Pancreas (tissue), 10 donors: ENCODE data around the gene REPIN1. TPM values are rescaled to one million over a fixed set of nuclear protein-coding genes. Genes with fewer than 3 reads are reported as not detected.

Experiments
- ATAC-seq, 4 donors: fragments of 200-7000 bp; cut with Tn5 transposase; one replicate each; pipeline versions ENCODE4 v1.8.0 to v1.9.1; 2020; ENCODE audit warnings: mild to moderate bottlenecking in 4 of 4, moderate library complexity in 4 of 4
- DNase-seq, 6 donors: peaks; one replicate each; pipeline ENCODE4 v3.0.0-alpha.2; 2020
- FAIRE-seq: peaks from 2 replicates; lab custom pipeline; 2012; peaks lifted over from hg19 to GRCh38; lab: Jason Lieb, UNC
- H3K27ac ChIP-seq, 4 donors: fragments of 200-600 bp; sonication (generic); 1 replicate in 3 of 4; 2 replicates in 1 of 4; pipeline versions ENCODE4 v1.5.0 to v1.8.0; 2020
- H3K27me3 ChIP-seq, 4 donors: fragments of 200-600 bp; one replicate each; pipeline ENCODE4 v1.8.0; 2021
- H3K36me3 ChIP-seq, 3 donors: fragments of 200-600 bp; sonication (generic) in 1 of 3; one replicate each; pipeline versions ENCODE4 v1.5.0 to v1.8.0; 2020 to 2021
- H3K4me1 ChIP-seq, 3 donors: fragments of 200-600 bp; one replicate each; pipeline ENCODE4 v1.8.0; 2021
- H3K4me3 ChIP-seq, 4 donors: fragments of 200-600 bp; sonication (generic) in 2 of 4; one replicate each; pipeline versions ENCODE4 v1.5.0 to v1.8.0; 2020 to 2021
- H3K9me3 ChIP-seq, 4 donors: fragments of 200-600 bp; one replicate each; pipeline ENCODE4 v1.8.0; 2021
- CTCF ChIP-seq, 4 donors: fragments of 200-600 bp; sonication (generic) in 3 of 4; IDR thresholded peaks; one replicate each; pipeline versions ENCODE4 v1.5.0 to v1.8.0; 2021; ENCODE audit warnings: antibody characterized with exemption in 4 of 4
- WGBS, 2 donors: extraction: QIAGEN DNeasy Blood & Tissue Kit; methylation state at CpG; one replicate each; pipeline ENCODE4 v1.1.7; 2013; 5-methylcytosine and 5-hydroxymethylcytosine counted together
- intact Hi-C, 3 donors: fragments of 100-400 bp; cut with DNase I; formaldehyde crosslinking; loops; one replicate each; pipeline versions ENCODE4 v1.11.1 to v1.14.2; 2022
- polyA plus RNA-seq, 2 donors: library from polyadenylated mRNA; stranded (reverse); fragments of 200-250 nt; gene quantifications; one replicate each; pipeline ENCODE4 v1.2.3, GENCODE V29; 2013
- total RNA-seq, 6 donors: library from RNA; stranded (reverse); fragmentation: NEBNext Ultra II Directional in 4 of 6; extraction: Animal tissue kit (Norgen Biotek cat#: 25700) in 4 of 6; gene quantifications; one replicate each; pipeline versions ENCODE4 v1.2.1 to v1.2.4, GENCODE V29; 2021 to 2023
- donor health status: healthy with polysubstance abuse.
- donor health status: DM: no; HTN: no; CAD: no; lungs with moderate emphysema.
- donor health status: DM: no; HTN: no; CAD: no.
- donor health status: control.
- donor health status: control.
- donor health status: Bipolar disorder and iron deficiency.
- donor health status: DM: yes; HTN: yes; CAD: no.
- donor health status: DM: no; HTN: no; CAD: no.
- donor health status: DM: no; HTN: no; CAD: no.
- donor health status: DM: yes; HTN: yes; CAD: no.

The REPIN1 gene
- total and polyA plus RNA-seq, 8 donors: 48.1 to 78.8 (median 63.2) TPM

GRCh38 chr7:150389532-150389816 lies 20.9 kb downstream of the REPIN1 start:
- peak in 1 of 6 donors; percentile 32 for DNase-seq
- H3K36me3 ChIP-seq: no peaks in the 10 kb centered on the region
- intact Hi-C loops: no loop called here
- peak overlapping the region in 3 of 4 donors; percentile 44 to 71 (median 50) for H3K27ac ChIP-seq
- peaks cover 0 to 8% (median 0%) of the 10 kb centered on the region in 3 donors for H3K4me1 ChIP-seq
- no peak for FAIRE-seq
- no peaks in the 10 kb centered on the region for H3K9me3 ChIP-seq
- no peak for ATAC-seq
- 59 to 63% methylated on average over 5 of the region's 5 CpGs for WGBS, 2 donors
- no peaks in the 10 kb centered on the region for H3K27me3 ChIP-seq
- no peak for TF ChIP-seq CTCF (IDR thresholded peaks at IDR 0.05)
- H3K4me3 ChIP-seq: no peak overlapping the region

GRCh38 chr7:150390205-150390604 lies 21.6 kb downstream of the REPIN1 start:
- no peaks in the 10 kb centered on the region for H3K9me3 ChIP-seq
- DNase-seq: peak in 2 of 6 donors; percentile 20 to 65
- intact Hi-C loops: no loop called here

GRCh38 chr7:150393325-150393724 lies 24.7 kb downstream of the REPIN1 start:
- no peak for TF ChIP-seq CTCF (IDR thresholded peaks at IDR 0.05)
- WGBS, 2 donors: 53 to 58% methylated on average over 3 of the region's 3 CpGs
- peaks cover 0 to 7% (median 0%) of the 10 kb centered on the region in 3 donors for H3K4me1 ChIP-seq
- FAIRE-seq: no peak
- H3K4me3 ChIP-seq: no peak overlapping the region
- H3K9me3 ChIP-seq: no peaks in the 10 kb centered on the region
- peaks cover 0 to 10% (median 0%) of the 10 kb centered on the region in 3 donors for H3K36me3 ChIP-seq
- intact Hi-C loops: no loop called here
- no peak for ATAC-seq
- peak overlapping the region in 1 of 4 donors; percentile 21 for H3K27ac ChIP-seq
- H3K27me3 ChIP-seq: no peaks in the 10 kb centered on the region
- no peak for DNase-seq

More at GRCh38 chr7:150390205-150390604, 21.6 kb downstream of the REPIN1 start:
- Histone ChIP-seq H3K4me1 (peaks cover 0 to 8% (median 0%) of the 10 kb centered on the region in 3 donors), H3K27me3 (no peaks in the 10 kb centered on the region), H3K27ac (no peak overlapping the region), H3K36me3 (no peaks in the 10 kb centered on the region), H3K4me3 (no peak overlapping the region)
- no peak for FAIRE-seq
- 92 to 95% methylated on average over 7 of the region's 7 CpGs for WGBS, 2 donors
- no peak for ATAC-seq
- no peak for TF ChIP-seq CTCF (IDR thresholded peaks at IDR 0.05)

GRCh38 chr7:150396426-150396825 lies 27.8 kb downstream of the REPIN1 start:
- Histone ChIP-seq H3K27ac (no peak overlapping the region), H3K36me3 (peaks cover 0 to 10% (median 0%) of the 10 kb centered on the region in 3 donors), H3K4me3 (no peak overlapping the region), H3K27me3 (no peaks in the 10 kb centered on the region), H3K9me3 (no peaks in the 10 kb centered on the region), H3K4me1 (peaks cover 0 to 10% (median 9%) of the 10 kb centered on the region in 3 donors)
- FAIRE-seq: no peak
- peak in 3 of 6 donors; percentile 21 to 75 (median 48) for DNase-seq
- no peak for ATAC-seq
- no peak for TF ChIP-seq CTCF (IDR thresholded peaks at IDR 0.05)
- intact Hi-C loops: no loop called here
- 91 to 92% methylated on average over 20 of the region's 20 CpGs for WGBS, 2 donors

- WGBS, 2 donors: 96 to 97% methylated on average over 41 to 48 of the region's 48 CpGs
- FAIRE-seq: no peak
Measured at GRCh38 chr7:150396851-150397260, 28.2 kb downstream of the REPIN1 start.

More at GRCh38 chr7:150396851-150397260, 28.2 kb downstream of the REPIN1 start:
- intact Hi-C loops: no loop called here
- Histone ChIP-seq H3K9me3 (no peaks in the 10 kb centered on the region), H3K4me1 (peaks cover 0 to 10% (median 9%) of the 10 kb centered on the region in 3 donors), H3K4me3 (no peak overlapping the region), H3K36me3 (peaks cover 0 to 10% (median 0%) of the 10 kb centered on the region in 3 donors), H3K27me3 (no peaks in the 10 kb centered on the region), H3K27ac (no peak overlapping the region)
- no peak for TF ChIP-seq CTCF (IDR thresholded peaks at IDR 0.05)
- DNase-seq (peak in 2 of 6 donors; percentile 21 to 73), ATAC-seq (no peak)
